ENCODE results near the gene GNL3.
"Not testable (repeated sequence)": the region's sequence is repeated elsewhere in the genome, so short reads cannot be mapped to it uniquely, and the experiment has no call there.

The GNL3 gene

DNA sequence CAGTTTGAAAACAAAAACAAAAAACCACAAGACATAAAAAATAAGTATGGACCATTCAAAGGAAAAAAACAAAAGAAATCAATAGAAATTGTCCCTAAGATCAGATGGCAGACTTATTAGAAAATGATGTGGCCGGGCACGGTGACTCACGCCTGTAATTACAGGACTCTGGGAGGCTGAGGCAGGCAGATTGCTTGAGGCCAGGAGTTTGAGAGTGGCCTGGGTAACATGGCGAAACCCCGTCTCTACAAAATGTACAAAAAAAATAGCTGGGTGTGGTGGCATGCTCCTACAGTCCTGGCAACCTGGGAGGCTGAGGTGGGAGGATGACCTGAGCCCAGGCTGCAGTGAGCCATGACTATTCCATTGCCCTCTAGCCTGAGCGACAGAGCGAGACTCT is 36.7 kb downstream of the GNL3 start:
- no peak for DNase-seq

DNA sequence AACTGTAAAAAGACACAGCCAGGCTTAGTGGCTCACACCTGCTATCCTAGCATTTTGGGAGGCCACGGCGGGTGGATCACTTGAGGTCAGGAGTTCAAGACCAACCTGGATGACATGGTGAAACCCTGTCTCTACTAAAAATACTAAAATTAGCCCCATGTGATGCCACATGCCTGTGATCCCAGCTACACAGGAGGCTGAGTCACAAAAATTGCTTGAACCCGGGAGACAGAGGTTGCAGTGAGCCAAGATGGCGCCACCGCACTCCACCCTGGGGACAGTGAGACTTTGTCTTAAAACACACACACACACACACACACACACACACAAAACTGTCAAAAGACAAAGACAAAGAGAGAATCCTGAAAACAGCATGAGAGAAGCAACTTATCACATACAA is 38.1 kb downstream of the GNL3 start:
- no peak for DNase-seq

DNA sequence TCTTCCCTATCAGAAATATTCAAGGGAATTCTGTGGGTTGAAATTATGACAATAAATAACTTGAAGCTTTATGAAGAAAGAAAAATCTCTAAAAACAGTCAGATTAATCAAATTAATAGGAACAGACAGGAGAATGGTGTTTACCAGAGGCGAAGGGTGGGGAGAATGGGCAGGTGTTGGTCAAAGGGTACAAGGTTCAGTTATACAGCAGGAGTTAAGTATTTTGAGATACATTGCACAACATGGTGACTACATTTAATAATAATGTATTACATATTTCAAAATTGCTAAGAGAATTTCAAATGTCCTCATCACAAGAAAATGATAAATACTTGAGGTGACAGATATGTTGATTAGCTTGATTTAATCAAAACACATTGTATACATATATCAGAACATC is 38.7 kb downstream of the GNL3 start:
- DNase-seq: no peak

DNA sequence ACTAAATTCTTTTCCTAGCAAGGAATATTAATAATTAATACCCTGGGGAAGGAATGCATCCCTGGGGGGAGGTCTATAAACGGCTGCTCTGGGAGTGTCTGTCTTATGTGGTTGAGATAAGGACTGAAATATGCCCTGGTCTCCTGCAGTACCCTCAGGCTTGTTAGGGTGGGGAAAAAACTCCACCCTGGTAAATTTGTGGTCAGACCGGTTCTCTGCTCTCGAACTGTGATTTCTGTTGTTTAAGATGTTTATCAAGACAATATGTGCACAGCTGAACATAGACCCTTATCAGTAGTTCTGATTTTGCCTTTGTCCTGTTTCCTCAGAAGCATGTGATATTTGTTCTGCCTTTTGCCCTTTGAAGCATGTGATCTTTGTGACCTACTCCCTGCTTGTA is 42.9 kb downstream of the GNL3 start:
- not testable (repeated sequence) for DNase-seq

DNA sequence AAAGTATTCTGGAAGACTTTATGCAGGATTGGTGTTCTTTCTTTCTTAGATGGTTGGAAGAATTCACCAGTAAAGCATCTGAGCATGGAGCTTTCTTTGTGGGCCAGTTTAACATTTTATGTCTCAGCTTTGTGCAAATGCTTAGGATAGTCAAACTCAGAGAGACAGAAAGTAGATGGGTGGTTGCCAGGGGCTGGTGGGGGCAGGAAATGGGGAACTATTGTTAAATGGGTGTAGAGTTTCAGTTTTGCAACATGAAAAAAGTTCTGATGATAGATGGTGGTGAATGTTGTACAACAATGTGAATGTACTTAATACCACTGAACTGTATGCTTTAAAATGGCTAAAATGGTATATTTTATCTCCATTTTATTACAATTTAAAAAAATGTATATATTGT is 44.8 kb downstream of the GNL3 start:
- DNase-seq: no peak

DNA sequence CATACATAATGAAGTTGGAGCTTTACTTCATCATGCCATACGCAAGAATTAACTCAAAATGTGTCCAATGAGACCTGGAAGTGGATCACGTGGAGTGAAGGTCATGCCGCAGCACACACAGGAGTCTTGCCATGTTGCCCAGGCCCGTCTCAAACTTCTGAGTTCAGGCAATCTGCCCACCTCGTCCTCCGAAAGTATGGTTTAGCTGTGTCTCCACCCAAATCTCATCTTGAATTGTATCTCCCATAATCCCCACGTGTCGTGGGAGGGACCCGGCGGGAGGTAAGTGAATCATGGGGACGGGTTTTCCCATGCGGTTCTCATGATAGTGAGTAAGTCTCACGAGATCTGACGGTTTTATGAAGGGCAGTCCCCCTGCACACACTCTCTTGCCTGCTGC is 45.8 kb downstream of the GNL3 start:
- no peak for DNase-seq

GRCh38 chr3:52733256-52733891 is 47.5 kb downstream of the GNL3 start:
- no peak for DNase-seq

DNA sequence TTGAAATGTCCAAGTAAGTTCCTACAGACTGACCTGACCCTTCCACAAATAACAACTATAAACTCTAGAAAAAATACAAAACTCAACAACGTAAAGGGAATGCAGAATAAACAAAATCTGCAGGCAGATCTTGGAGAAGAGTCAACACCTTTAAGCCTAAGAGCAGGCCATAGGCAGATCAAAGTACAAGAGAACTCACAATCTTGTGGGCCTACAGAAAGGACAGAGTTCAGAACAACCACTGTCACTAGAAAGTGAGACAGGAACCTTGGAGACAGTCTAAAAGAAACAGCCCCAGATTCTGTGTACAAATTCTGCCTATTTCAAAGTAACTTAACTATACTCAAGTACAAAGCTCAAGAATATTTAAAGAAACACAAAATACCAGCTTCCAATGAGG is 53.9 kb downstream of the GNL3 start:
- no peak for DNase-seq

DNA sequence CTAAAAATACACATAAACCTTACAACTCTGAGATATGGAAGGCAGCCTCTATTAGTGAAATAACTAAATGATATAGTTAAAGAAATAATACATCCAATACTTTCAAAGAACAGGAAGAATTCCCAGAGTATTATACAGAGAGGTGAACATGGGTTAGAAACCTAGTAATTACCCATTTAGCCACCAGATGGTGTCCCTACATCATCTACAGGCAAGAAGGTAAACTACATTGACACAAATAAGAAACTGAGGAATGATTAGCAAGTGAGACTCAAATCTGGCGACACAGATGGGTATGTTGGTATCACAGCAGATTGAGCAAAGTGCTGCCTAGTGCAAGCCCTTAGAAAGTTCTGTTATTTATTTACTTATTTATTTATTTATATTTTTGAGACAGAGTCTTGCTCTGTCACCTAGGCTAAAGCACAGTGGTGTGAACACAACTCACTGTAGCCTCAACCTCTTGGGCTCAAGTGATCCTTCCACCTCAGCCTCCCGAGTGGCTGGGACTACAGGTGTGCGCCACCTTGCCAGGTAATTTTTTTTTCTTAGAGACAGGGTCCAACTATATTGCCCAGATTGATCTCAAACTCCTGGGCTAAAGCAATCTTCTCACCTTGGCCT is 56.7 kb downstream of the GNL3 start:
- DNase-seq: peak; percentile 32

DNA sequence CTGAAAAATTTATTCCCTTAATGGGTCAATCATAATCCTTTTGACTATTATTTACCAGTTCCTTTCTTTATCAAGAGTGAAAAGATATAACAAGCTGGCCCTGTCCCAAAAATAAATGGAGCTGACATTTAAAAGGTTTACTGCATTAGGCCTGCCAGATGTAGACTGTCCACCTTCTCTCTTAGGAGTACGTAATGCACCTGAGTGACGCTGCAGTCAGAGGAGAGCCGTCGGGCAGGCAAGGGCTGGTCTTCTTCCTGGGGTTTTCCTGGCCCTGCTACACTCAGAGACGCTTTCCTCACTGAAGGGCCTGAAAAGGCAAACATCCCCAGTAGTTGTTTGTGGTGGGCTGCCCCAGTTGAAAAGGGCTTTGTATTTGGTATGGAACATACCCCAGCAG is 57.3 kb downstream of the GNL3 start:
- no peak for DNase-seq

DNA sequence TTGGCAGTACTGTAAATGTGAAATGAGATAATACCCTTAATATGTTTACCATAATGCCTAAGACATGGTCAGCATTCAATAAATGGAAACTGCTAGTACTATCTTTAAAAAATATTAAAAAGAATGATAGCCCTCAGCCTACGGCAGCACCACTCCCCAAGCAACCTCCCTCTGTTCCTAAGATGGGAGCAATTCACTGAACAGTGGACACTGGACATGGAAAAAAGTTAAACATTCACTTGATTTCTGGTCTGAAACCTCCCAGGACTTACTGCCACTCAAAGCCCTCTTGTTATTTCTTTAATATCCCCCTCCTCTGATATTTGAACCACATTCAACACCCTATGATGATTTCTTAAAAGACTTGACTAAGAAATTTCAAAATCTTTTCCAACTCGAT is 57.9 kb downstream of the GNL3 start:
- DNase-seq: no peak
